Fibroblast of skin of back (primary cell): Measurements from ENCODE around the gene SYNE1.

Source experiments
- DNase-seq: peaks from one replicate; pipeline ENCODE4 v3.0.0-alpha.2; 2013

SYNE1 gene

GRCh38 chr6:152225241-152225934, 411.8 kb downstream of the SYNE1 start:
- no peak for DNase-seq

- no peak for DNase-seq
These were observed 413.5 kb downstream of the SYNE1 start for GRCh38 chr6:152223636-152224035.

DNA sequence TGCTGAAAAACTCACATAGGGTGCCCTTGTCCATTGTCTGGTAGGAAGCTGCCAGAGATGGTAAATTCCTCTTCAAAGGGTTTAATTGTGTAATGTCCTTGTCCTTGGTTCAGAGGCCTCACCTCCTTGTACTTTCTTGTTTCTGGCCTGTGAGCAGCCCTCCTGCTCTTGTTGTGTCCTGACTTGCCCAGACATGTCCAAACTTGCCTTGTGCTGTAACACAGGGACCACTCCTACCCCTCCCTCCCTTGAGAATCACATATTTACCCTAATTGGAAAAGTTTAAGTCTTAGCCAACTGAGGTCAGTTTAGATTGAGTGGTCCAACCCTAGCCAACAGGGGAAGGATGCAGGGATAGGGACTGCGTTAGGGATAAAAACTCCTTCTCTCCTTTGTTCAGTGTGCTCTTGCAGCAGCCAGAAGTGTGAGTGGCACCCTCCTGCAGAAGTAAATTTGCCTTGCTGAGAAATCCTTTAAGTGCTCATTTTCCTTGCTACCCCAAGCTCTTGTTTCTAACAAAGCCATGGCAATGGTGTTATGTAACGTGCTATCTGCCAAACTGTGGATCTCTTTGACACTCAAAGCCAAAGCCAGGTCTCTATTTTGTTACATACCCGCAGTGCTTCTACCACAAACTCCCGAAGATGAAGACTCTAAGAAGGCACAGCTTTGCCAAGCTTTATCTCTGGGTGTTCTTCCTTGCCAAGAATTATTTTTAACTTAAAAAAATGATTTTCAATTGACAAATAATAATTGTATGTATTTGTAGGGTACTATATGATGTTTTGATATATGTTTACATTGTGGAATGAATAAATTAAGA, 415.1 kb downstream of the SYNE1 start:
- no peak for DNase-seq

GRCh38 chr6:152220786-152221185, 416.4 kb downstream of the SYNE1 start:
- DNase-seq = no peak

GRCh38 chr6:152218887-152219286, 418.3 kb downstream of the SYNE1 start:
- DNase-seq = no peak

GRCh38 chr6:152212437-152212836, 424.7 kb downstream of the SYNE1 start:
- DNase-seq = no peak

GRCh38 chr6:152209211-152209610, 428.0 kb downstream of the SYNE1 start:
- no peak for DNase-seq

- DNase-seq = no peak
These were observed 429.0 kb downstream of the SYNE1 start for GRCh38 chr6:152207915-152208714.

DNA sequence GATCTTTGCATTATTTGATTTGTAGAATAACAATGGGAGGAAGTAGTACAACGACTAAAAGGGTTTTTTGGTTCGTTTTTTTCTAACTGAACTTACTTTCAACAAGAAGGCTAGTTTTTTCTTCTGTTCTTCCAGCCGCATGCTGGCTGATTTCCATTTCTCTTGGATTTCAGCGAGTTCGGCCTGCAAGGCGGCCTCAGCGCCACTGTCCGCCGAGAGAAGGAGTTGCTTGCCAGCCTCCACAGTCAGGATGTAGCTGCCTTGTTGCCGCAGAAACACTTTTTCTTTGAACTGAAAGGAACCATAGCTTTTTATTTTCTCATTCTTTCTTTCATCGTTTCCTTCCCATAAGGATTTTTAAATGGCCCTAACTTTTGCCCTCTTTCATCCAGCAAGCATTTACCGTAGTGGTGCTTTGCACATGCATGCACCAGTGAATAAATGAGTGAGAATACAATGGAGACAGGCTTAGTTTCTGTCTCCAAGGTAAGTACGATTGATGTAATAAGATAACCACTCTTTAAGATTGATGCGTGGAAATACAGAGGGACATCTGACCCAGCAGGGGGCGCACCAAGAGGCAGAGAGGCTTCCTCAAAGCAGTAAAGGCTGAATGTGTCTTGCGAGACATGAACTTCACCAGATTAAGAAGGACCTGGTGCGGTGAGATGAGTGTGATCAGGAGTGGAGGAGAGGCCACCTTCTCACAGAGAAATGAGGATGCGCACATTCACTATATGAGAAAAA, 430.9 kb downstream of the SYNE1 start:
- DNase-seq = no peak

GRCh38 chr6:152204591-152204990, 432.6 kb downstream of the SYNE1 start:
- peak; percentile 64 for DNase-seq

DNA sequence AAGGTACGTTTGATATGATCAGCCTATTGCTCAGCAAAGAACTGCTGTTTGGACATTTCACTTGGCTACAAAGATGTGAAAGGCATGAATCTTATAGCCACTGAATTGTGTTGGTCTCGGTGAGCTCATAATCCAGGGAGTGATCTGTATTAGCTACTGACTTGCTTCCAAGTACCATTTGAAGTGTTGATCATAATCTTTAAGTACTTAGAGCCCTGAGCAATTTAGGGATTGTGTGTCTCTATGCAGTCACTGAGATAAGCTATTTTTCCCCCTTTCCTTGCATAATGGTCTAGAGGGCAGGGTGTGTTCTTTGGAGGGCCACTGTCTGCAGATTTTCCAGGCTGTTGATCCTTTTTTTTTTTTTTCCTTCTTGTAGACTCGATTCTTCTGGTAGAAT, 436.0 kb downstream of the SYNE1 start:
- no peak for DNase-seq

- no peak for DNase-seq
These were observed 441.3 kb downstream of the SYNE1 start for GRCh38 chr6:152195896-152196295.

DNA sequence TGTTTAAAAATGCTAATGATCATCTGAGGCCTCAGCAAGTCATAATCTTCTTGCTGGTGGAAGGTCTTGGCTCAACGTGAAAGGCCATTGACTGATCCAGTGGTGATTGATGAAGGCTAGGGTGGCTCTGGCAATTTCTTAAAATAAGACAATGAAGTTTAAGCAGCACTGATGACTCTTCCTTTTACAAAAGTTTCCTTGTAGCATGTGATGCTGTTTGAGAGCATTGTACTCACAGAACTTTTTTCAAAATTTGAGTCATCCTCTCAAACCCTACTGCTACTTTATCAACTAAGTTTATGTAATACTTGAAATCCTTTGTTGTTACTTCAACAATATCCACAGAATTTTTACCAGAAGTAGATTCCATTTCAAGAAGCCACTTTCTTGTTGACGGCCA, 447.4 kb downstream of the SYNE1 start:
- no peak for DNase-seq

DNA sequence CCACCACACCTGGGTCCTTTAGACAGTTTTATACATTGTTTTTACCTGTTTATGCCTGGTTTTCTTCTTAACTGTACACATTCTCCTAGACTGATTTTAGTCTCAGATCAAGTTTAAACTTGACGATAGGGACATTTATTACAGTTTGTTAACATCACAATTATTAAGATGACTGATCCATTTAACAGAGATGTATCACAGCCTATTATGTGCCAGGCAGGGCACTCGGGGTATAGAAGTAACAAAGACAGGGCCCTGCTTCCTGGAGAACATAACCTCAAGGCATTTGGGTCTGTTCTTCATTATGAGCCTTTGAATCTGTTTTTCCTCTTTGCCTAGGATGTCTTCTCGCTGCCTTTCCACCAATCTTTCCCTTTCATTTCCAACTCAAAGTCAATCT, 449.2 kb downstream of the SYNE1 start:
- DNase-seq = no peak

- no peak for DNase-seq
These were observed 450.3 kb downstream of the SYNE1 start for GRCh38 chr6:152186840-152187239.

- no peak for DNase-seq
These were observed 452.1 kb downstream of the SYNE1 start for GRCh38 chr6:152184917-152185574.

DNA sequence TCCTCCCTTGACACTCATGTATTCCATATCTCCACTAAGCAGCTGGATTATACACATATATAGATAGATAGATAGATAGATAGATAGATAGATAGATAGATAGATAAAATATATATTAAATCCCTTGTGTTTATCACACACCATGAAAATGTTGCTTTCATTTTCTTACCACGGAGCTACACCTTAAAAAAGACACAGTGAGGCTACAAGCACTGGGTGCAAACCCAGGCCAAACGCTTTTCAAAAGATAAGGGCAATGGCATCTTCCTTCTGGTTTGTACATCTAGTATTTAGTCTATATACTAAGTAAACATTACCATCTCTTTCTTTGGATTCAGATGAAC, 452.6 kb downstream of the SYNE1 start:
- no peak for DNase-seq

GRCh38 chr6:152180601-152181000, 456.6 kb downstream of the SYNE1 start:
- no peak for DNase-seq

DNA sequence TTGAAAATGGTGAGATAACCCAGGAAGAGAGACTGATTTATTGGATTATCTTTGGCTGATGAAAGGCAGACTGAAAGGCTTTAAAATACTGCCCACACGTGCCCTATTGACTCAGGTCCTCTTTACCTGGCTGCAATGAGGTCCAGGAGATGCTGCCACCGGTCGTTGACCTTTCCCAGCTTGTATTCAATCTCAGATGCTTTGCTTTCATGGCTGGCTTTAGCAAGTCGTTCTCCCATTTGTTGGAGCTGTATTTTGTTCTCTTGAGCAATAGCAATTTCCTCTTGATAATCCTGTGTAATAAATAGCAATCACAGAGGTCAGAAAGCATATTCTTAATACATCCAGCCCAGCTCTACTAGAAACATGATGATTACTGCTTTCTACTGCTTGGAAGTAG, 460.9 kb downstream of the SYNE1 start:
- DNase-seq = no peak

GRCh38 chr6:152173957-152174356, 463.2 kb downstream of the SYNE1 start:
- DNase-seq = no peak

DNA sequence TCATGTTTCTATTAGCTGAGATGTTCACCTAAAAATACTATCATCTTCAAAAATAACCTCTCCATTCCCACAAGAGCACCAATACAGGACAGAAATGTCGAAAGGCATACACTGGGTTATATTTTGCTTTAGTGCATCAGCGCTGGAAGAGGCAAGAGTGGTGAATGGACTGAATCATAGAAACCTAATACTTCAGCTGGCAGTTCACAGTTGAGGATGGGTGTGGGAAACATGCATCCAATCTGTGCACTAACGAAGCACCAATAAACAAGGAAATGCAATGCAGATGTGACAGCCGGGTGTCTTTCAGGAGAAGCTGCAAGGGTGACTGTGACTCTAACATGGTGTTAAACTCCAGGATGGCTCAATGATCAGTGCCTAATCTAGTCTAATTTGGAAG, 463.8 kb downstream of the SYNE1 start:
- no peak for DNase-seq
